Measurements from ENCODE around the gene FAIM. TPM values are rescaled to one million over a fixed set of nuclear protein-coding genes. Genes with fewer than 3 reads are reported as not detected.
A peak's percentile ranks its signal among the peaks of the same experiment; 100 is the strongest.
"Not testable (repeated sequence)": the region's sequence is repeated elsewhere in the genome, so short reads cannot be mapped to it uniquely, and the experiment has no call there.

The FAIM gene
- total RNA-seq, 2 experiments from 2014 or later: 1.8 to 3.7 TPM

DNA sequence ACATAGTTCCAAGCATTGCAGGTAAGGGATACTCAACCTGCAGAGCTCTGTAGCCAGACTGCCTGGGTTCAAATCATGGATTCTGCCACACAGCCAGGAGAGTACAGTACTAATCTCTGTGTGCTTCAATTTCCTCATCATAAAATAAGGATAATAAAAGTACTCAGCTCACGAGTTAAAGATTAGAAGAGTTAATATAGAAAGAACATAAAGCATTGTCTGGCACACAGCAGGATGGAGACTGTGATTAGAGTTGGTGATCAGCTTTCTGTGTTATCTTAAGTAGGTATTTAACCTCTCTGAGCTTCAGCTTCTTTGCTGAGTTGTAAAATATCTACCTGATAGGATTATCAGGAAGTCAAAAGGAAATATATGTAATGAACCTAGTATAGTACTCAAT lies 17.2 kb upstream of the FAIM start:
- DNase-seq: no peak
- Mint-ChIP-seq H3K4me1 (peaks cover 21% of the 10 kb centered on the region), H3K4me3 (no peak overlapping the region), H3K27ac (no peak overlapping the region), H3K36me3 (ENCODE audit: low read depth) (peaks cover 10% of the 10 kb centered on the region), H3K9me3 (no peaks in the 10 kb centered on the region), H3K27me3 (no peaks in the 10 kb centered on the region)
- CTCF ChIA-PET: interaction anchor here (1.3 to 3.9 kb wide), 4 partner anchors 12 to 360 kb away, joined by 3 to 13 read pairs (median 4); no protein-coding TSS in a partner anchor
- POLR2A ChIA-PET: no interaction called here

DNA sequence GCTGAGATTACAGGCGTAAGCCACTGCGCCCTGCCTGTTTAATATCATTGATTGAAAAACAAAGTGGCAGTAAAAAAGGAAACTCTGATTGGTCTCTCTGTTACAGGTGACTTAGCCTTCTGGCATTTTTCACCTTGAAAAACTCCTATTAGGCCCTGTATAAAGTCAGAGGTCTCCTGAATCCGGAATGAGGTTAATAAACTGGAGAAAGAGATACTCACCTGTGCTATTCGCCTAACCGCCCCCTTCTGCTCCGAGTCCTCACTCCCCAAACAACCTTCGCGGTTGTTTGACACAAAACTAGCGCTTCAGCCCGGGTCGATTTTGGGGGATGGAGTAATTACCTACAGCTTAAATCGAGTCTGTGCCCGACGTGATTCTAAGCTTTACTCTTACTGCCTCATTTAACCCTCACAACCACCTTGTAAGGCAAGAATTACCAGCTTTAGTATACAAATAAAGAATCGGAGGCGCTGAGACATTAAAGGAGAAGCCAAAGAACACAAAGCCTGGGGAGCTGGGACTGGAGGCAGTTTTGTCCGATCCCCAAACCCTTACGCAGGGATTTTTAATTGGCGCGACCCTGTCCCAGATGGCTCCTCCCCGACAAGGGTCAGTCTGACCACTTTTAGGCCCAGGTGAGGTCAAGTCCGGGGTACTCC lies 15.0 kb upstream of the FAIM start:
- H3K4me1 Mint-ChIP-seq: peaks cover 21% of the 10 kb centered on the region
- CTCF ChIA-PET: interaction anchor here (0.6 to 3.8 kb wide), 24 partner anchors 9 to 421 kb away, joined by 3 to 47 read pairs (median 4); no protein-coding TSS in a partner anchor
- no peaks in the 10 kb centered on the region for H3K27me3 Mint-ChIP-seq
- no peak for DNase-seq
- H3K36me3 Mint-ChIP-seq (ENCODE audit: low read depth): peaks cover 8% of the 10 kb centered on the region
- peak overlapping the region; percentile 92 for H3K27ac Mint-ChIP-seq
- peak overlapping the region; percentile 88 for H3K4me3 Mint-ChIP-seq
- H3K9me3 Mint-ChIP-seq: peaks cover 4% of the 10 kb centered on the region
- POLR2A ChIA-PET: interaction anchor here (0.5 to 1.5 kb wide), 4 partner anchors 108 to 1874 kb away, joined by 3 to 6 read pairs (median 4); no protein-coding TSS in a partner anchor

DNA sequence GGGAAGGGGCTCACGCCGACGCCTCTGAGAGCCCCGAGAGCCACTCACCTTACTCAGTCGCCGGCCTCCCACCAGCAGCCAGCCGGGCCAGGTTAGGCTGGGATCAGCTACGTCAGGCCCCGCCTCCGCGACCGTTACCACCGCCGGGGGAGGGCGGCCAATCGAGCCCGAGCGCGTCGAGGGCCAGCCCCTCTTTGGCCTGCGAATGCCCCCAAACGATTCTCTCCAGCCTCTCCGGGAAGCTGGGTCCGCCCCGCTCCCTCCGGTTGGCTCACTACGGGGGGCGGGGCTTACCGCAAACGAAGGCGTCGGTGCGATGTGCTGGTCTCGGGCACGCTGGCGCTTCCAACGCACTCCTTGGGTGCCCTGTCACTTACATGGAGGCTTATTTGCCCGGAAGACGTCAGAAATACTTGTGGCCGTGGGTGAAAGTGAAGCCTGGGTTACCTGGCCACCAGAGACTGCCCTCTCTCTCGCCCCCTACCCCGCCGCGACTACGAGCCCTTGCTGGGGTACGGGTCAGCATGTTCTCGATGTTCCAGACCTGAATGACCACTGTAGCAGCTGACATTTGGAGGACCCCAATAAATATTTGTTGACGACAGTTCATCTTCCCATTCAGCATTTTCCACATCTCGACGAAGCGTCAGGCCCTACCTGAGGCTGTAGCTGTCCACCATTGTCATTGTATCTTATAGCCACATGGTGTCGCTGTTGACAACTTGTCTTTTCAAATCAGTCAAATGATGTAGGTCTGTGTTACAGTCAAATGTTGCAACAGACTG lies 14.2 kb upstream of the FAIM start, which contains the start of gene CEP70:
TSS of gene CEP70 (minus strand) at position 111 of the 785 bp plus-strand sequence. CDS start 21,333 bp downstream, outside the sequence.
- Mint-ChIP-seq H3K4me3 (peak within 1 kb of the TSS; percentile 88), H3K36me3 (ENCODE audit: low read depth) (peaks cover 7% of the 10 kb centered on the region), H3K9me3 (peaks cover 8% of the 10 kb centered on the region), H3K4me1 (peaks cover 21% of the 10 kb centered on the region), H3K27me3 (no peaks in the 10 kb centered on the region), H3K27ac (peak within 1 kb of the TSS; percentile 92)
- peak; percentile 91 for DNase-seq
- CTCF ChIA-PET: interaction anchor here (0.6 to 3.8 kb wide), 28 partner anchors 9 to 350 kb away, joined by 3 to 47 read pairs (median 4); no protein-coding TSS in a partner anchor
- POLR2A ChIA-PET: interaction anchor here (0.5 to 1.5 kb wide), 4 partner anchors 109 to 1874 kb away, joined by 3 to 6 read pairs (median 4); no protein-coding TSS in a partner anchor

DNA sequence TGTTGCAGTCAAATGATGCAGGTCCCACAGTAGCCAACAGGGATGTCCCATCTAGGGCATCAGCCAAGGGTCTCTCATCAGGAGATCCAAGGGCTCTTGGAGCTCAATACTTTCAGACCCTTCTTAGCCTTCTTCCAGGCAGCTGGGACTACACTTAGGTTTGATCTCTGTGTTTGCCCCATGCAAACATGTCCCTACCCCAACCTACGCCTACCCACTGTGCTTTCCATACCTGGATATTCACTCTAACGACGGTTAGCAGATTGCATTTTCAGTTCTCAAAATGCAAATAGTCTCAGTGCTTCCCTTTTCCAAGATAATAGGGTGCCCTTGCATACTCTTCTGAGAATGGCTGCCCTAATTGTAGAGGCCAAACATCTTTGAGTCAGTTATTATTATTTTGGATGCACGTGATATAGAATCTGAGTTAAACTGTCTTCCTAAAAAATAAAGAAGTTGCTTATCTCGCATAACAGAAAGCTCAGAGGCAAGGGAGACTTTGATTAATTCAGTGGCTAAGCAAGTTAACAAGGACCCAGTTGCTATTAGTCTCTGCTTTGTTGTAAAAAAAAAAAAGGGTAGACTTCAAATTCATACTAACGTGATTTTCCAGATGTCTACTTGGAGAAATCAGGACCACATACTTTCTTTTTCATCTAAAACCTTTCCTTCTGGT lies 13.5 kb upstream of the FAIM start:
- Mint-ChIP-seq H3K4me3 (peak overlapping the region; percentile 88), H3K27ac (peak overlapping the region; percentile 92), H3K27me3 (no peaks in the 10 kb centered on the region), H3K4me1 (peaks cover 21% of the 10 kb centered on the region), H3K36me3 (ENCODE audit: low read depth) (peaks cover 7% of the 10 kb centered on the region), H3K9me3 (peaks cover 8% of the 10 kb centered on the region)
- ChIA-PET CTCF (interaction anchor here (0.6 to 3.8 kb wide), 21 partner anchors 8 to 349 kb away, joined by 3 to 47 read pairs (median 5); no protein-coding TSS in a partner anchor), POLR2A (interaction anchor here (0.6 to 1.5 kb wide), 2 partner anchors 110 to 320 kb away, joined by 4 to 6 read pairs; no protein-coding TSS in a partner anchor)
- no peak for DNase-seq

DNA sequence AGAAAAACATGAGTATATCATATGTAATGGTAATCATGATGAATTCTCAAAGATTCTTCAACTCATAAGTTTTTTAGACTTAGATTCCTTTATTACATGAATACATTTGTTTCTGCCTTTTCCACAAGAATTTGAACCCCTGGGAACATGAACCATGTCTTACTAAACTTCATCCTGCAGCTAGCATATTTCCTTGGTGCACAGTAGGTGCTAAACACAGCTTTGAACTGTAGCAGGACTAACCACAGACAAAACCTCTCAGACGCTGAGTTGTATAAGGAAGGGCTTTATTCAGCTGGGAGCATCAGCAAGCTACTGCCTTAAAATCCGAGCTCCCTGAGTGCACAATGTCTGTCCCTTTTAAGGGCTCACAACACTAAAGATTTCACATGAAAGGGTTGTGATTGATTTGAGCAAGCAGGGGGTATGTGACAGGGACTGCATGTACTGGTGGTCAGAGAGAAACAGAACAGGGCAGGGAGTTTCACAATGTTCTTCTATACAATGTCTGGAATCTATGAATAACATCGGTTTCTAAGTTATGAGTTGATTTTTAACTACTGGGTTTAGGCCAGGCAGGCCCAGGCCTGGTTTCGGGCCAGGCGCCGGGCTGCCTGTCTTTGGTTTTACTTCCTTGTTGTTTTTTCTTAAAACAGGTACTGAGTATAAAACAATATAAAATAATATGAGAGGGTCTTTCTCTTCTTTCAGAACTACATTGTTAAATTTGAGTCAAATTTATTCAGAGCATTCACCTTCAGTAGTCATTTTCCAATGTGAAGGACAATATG lies 11.2 kb upstream of the FAIM start:
- H3K4me1 Mint-ChIP-seq: peaks cover 18% of the 10 kb centered on the region
- H3K27ac Mint-ChIP-seq, H3K27me3 Mint-ChIP-seq, H3K9me3 Mint-ChIP-seq, DNase-seq, POLR2A ChIA-PET, H3K4me3 Mint-ChIP-seq: not testable (repeated sequence)
- CTCF ChIA-PET: interaction anchor here (0.9 kb wide), 1 partner anchor 339 kb away, joined by 5 read pairs; no protein-coding TSS in a partner anchor
- peaks cover 10% of the 10 kb centered on the region for H3K36me3 Mint-ChIP-seq (ENCODE audit: low read depth)

DNA sequence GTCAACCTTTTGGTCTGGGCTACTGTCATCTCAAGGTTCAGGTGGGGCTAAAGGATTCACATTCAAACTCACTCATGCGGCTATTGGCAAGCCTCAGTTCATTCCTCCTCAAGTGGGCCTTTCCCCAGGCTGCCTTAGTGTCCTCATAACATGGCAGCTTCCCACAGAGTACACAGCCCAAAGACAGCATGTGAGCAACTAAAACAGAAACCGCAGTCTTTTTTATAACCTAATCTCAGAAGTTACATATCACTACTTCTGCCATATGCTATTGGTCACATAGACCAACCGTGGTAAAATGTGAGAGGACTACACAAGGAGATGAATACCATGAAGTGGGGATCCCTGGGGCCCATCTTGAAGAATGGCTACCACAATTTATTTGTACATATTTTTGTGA lies 10.0 kb upstream of the FAIM start:
- H3K4me1 Mint-ChIP-seq: peaks cover 10% of the 10 kb centered on the region
- POLR2A ChIA-PET: no interaction called here
- H3K9me3 Mint-ChIP-seq: peaks cover 13% of the 10 kb centered on the region
- no peak overlapping the region for H3K4me3 Mint-ChIP-seq
- CTCF ChIA-PET: interaction anchor here (1.7 kb wide), 1 partner anchor 317 kb away, joined by 6 read pairs; no protein-coding TSS in a partner anchor
- H3K27ac Mint-ChIP-seq: no peak overlapping the region
- H3K27me3 Mint-ChIP-seq: no peaks in the 10 kb centered on the region
- H3K36me3 Mint-ChIP-seq (ENCODE audit: low read depth): peaks cover 15% of the 10 kb centered on the region
- DNase-seq: no peak

DNA sequence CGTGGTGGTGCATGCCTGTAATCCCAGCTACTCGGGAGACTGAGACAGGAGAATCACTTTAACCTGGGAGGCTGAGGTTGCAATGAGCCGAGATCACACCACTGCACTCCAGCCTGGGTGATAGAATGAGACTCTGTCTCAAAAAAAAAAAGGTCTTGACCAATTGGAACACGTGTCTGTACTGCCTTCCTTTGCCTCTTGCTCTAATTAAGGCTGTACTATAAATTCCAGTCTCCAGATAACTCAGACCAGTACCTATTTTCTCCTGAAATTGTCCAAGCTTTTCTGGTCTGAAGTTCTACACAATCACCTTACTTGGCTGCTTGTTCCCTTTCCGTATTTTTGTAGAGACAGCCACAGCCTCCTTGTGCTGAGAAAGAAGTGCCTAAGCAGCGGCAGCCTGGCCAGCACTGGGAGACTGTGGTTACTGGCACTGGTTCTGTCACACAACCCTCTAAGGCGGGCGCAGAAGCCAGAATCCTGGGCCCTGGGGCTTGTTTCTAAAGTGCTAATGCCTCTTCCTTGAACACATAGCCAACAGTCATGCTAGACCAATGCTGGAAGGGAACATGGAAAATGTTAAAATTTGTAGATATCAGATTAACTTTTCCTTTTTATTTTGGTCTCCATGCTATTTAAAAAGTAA lies 8.3 kb upstream of the FAIM start:
- Mint-ChIP-seq H3K27me3 (no peaks in the 10 kb centered on the region), H3K4me3 (no peak overlapping the region), H3K9me3 (peaks cover 13% of the 10 kb centered on the region), H3K4me1 (no peaks in the 10 kb centered on the region), H3K27ac (no peak overlapping the region), H3K36me3 (ENCODE audit: low read depth) (peaks cover 19% of the 10 kb centered on the region)
- CTCF ChIA-PET: interaction anchor here (0.9 kb wide), 1 partner anchor 315 kb away, joined by 3 read pairs; no protein-coding TSS in a partner anchor
- DNase-seq: no peak
- POLR2A ChIA-PET: no interaction called here

DNA sequence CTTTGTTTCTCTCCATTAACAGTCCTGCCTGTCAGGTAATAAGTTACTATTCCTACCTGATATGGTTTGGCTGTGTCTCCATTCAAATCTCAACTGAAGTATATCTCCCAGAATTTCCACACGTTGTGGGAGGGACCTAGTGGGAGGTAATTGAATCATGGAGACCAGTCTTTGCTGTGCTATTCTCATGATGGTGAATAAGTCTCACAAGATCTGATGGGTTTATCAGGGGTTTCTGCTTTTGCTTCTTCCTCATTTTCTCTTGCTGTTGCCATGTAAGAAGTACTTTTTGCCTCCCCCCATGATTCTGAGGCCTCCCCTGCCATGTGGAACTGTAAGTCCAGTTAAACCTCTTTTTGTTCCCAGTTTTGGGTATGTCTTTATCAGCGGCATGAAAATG lies 6.9 kb upstream of the FAIM start:
- DNase-seq, H3K4me1 Mint-ChIP-seq, POLR2A ChIA-PET, CTCF ChIA-PET, H3K27me3 Mint-ChIP-seq, H3K27ac Mint-ChIP-seq, H3K4me3 Mint-ChIP-seq: not testable (repeated sequence)
- Mint-ChIP-seq H3K9me3 (peaks cover 13% of the 10 kb centered on the region), H3K36me3 (ENCODE audit: low read depth) (peaks cover 20% of the 10 kb centered on the region)

DNA sequence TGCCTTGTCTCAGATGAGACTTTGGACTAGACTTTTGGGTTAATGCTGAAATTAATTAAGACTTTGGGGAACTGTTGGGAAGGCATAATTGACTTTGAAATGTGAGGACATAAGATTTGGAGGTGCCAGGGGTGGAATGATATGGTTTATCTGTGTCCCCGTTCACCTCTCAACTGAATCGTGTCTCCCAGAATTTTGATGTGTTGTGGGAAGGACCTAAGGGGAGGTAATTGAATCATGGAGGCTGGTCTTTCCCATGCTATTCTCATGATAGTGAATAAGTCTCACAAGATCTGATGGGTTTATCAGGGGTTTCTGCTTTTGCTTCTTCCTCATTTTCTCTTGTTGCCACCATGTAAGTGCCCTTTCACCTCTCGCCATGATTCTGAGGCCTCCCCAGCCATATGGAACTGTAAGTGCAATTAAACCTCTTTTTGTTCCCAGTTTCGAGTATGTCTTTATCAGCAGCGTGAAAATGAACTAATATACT lies 4.4 kb upstream of the FAIM start:
- CTCF ChIA-PET, H3K27me3 Mint-ChIP-seq, POLR2A ChIA-PET, H3K4me1 Mint-ChIP-seq, H3K9me3 Mint-ChIP-seq, H3K27ac Mint-ChIP-seq, DNase-seq, H3K4me3 Mint-ChIP-seq: not testable (repeated sequence)
- peaks cover 15% of the 10 kb centered on the region for H3K36me3 Mint-ChIP-seq (ENCODE audit: low read depth)

DNA sequence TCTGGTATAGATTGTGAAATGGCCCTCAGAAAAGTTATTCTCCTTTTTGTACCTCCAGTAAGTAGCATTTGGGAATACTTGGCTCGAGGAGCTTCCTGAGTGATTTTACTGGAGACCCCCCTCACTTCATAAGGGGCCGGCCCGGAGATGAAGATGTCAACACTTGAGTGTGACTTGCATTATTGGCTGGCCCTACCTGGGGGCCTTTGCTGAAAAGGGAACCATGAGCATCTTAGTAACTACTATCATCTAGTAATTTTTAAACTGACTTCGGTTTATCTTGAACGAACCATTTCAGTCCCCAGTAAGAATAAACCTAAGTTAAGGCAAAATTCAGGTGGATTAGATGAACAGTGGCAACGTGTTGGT lies 1.3 kb downstream of the FAIM start:
- no peaks in the 10 kb centered on the region for H3K9me3 Mint-ChIP-seq
- H3K4me3 Mint-ChIP-seq: peak overlapping the region; percentile 76
- POLR2A ChIA-PET: no interaction called here
- peaks cover 3% of the 10 kb centered on the region for H3K27me3 Mint-ChIP-seq
- peak overlapping the region; percentile 91 for H3K27ac Mint-ChIP-seq
- CTCF ChIA-PET: interaction anchor here (2.4 kb wide), 1 partner anchor 15 kb away, joined by 9 read pairs; the partner anchor contains the start of gene CEP70
- peaks cover 4% of the 10 kb centered on the region for H3K36me3 Mint-ChIP-seq (ENCODE audit: low read depth)
- no peak for DNase-seq
- H3K4me1 Mint-ChIP-seq: peaks cover 18% of the 10 kb centered on the region

DNA sequence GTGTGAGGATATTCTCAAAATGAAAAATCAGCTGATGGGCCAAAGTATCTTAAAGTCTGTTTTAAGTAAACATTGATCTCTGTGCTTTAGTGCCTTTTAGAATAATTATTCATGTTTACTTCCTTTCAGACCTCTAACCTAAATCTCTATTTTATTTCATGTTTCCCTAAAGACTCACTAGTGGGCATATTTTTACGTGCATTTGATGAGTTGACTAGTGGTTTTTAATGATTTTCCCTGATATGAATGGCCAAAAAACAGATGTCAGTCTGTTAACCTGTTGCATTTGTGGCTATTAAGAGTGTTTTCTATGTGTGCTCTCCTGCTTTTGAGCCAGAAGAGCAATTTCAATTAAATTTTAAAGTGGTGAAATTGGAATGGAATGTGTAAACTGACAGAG lies 6.9 kb downstream of the FAIM start:
- Mint-ChIP-seq H3K36me3 (ENCODE audit: low read depth) (no peaks in the 10 kb centered on the region), H3K27ac (no peak overlapping the region), H3K9me3 (no peaks in the 10 kb centered on the region), H3K4me1 (peaks cover 2% of the 10 kb centered on the region), H3K27me3 (no peaks in the 10 kb centered on the region), H3K4me3 (no peak overlapping the region)
- no peak for DNase-seq
- POLR2A ChIA-PET: no interaction called here
- CTCF ChIA-PET: interaction anchor here (0.6 to 0.9 kb wide), 2 partner anchors 37 to 441 kb away, joined by 3 read pairs; no protein-coding TSS in a partner anchor
